H1 (cell line): ENCODE measurements around the gene PTTG1IP. TPM values are rescaled to one million over a fixed set of nuclear protein-coding genes. Genes with fewer than 3 reads are reported as not detected.

Experiments
- CTCF ChIA-PET: fragments of 300-600 bp; sonication (Branson Sonifier 250); formaldehyde crosslinking; loops from one replicate; lab custom pipeline; 2021; ENCODE audit not compliant: partially characterized antibody; lab: Charles Lee
- POLR2A ChIA-PET: fragments of 300-600 bp; sonication (Branson Sonifier 250); formaldehyde crosslinking; loops from one replicate; lab custom pipeline; 2021; ENCODE audit warnings: inconsistent platforms; ENCODE audit not compliant: partially characterized antibody; lab: Charles Lee
- DNase-seq, 2 experiments: peaks; one replicate each; pipeline versions ENCODE4 v3.0.0 to v3.0.0-alpha.2; 2010 to 2022; ENCODE audit warnings: low spot score in 2 of 2, low read depth in 1 of 2, mixed read lengths in 1 of 2
- FAIRE-seq: peaks from 2 replicates; lab custom pipeline; 2011; peaks lifted over from hg19 to GRCh38; lab: Jason Lieb, UNC
- H2AFZ ChIP-seq: 2 replicates; pipeline ENCODE4 v1.8.1; 2012; ENCODE audit warnings: low read length, inconsistent platforms
- H2AK5ac ChIP-seq: 2 replicates; pipeline ENCODE4 v1.6.1; 2013; ENCODE audit warnings: low read depth, low read length
- H2BK120ac ChIP-seq: replicated peaks from 2 replicates; pipeline ENCODE3; 2013; ENCODE audit warnings: low read depth, low read length, inconsistent platforms
- H2BK12ac ChIP-seq: 2 replicates; pipeline ENCODE4 v1.6.1; 2013; ENCODE audit warnings: low read depth, low read length
- H2BK15ac ChIP-seq: 2 replicates; pipeline ENCODE4 v1.6.1; 2013; ENCODE audit warnings: low read length
- H2BK20ac ChIP-seq: 2 replicates; pipeline ENCODE4 v1.6.1; 2013; ENCODE audit warnings: low read length
- H2BK5ac ChIP-seq: 2 replicates; pipeline ENCODE4 v1.6.1; 2013; ENCODE audit warnings: low read depth, low read length
- H3K14ac ChIP-seq: 2 replicates; pipeline ENCODE4 v1.6.1; 2013; ENCODE audit warnings: inconsistent platforms; ENCODE audit not compliant: insufficient read length
- H3K18ac ChIP-seq: 2 replicates; pipeline ENCODE4 v1.6.1; 2013; ENCODE audit warnings: low read length; ENCODE audit errors: extremely low read depth
- H3K23ac ChIP-seq: 2 replicates; pipeline ENCODE4 v1.6.1; 2013; ENCODE audit warnings: inconsistent platforms; ENCODE audit not compliant: insufficient read length
- H3K23me2 ChIP-seq: 2 replicates; pipeline ENCODE4 v1.6.1; 2013; ENCODE audit warnings: low read depth, low read length
- H3K27ac ChIP-seq: 2 replicates; pipeline ENCODE4 v1.6.1; 2011; ENCODE audit warnings: low read depth, low read length, inconsistent platforms
- H3K27me3 ChIP-seq, 4 experiments: replicated peaks in 1 of 4; 1 replicate in 1 of 4; 2 replicates in 3 of 4; pipeline versions ENCODE4 v1.6.1 to v1.8.1; 2011 to 2013; ENCODE audit warnings: low read length in 3 of 4, mild to moderate bottlenecking in 3 of 4, inconsistent platforms in 2 of 4, mixed read lengths in 2 of 4, moderate library complexity in 1 of 4; ENCODE audit not compliant: control insufficient read depth in 3 of 4, insufficient read depth in 3 of 4; ENCODE audit errors: extremely low read depth in 1 of 4
- H3K36me3 ChIP-seq, 4 experiments: 2 replicates each; pipeline versions ENCODE4 v1.6.1 to v1.8.1; 2011 to 2013; ENCODE audit warnings: mild to moderate bottlenecking in 4 of 4, low read length in 3 of 4, moderate library complexity in 2 of 4, control low read depth in 1 of 4, inconsistent platforms in 1 of 4; ENCODE audit not compliant: insufficient read depth in 4 of 4, control insufficient read depth in 2 of 4
- H3K4ac ChIP-seq: replicated peaks from 2 replicates; pipeline ENCODE3; 2013; ENCODE audit warnings: low read length, low read depth, mixed read lengths, inconsistent platforms; ENCODE audit not compliant: insufficient read length
- H3K4me1 ChIP-seq, 4 experiments: replicated peaks in 1 of 4; 1 replicate in 1 of 4; 2 replicates in 3 of 4; pipeline versions ENCODE4 v1.6.1 to v1.8.1; 2011 to 2013; ENCODE audit warnings: low read length in 3 of 4, inconsistent platforms in 2 of 4, mixed read lengths in 1 of 4; ENCODE audit not compliant: insufficient read depth in 4 of 4, control insufficient read depth in 3 of 4
- H3K4me2 ChIP-seq, 2 experiments: 2 replicates each; pipeline versions ENCODE4 v1.6.1 to v1.8.1; 2011 to 2013; ENCODE audit warnings: low read depth in 2 of 2, low read length in 2 of 2, control low read depth in 1 of 2, inconsistent platforms in 1 of 2, mild to moderate bottlenecking in 1 of 2; ENCODE audit not compliant: insufficient read depth in 1 of 2
- H3K4me3 ChIP-seq, 4 experiments: fragments of 200-600, 300-600 bp in 1 of 4; sonication (generic), shearing (Covaris generic), sonication (Bioruptor Twin) in 1 of 4; 2 replicates each; pipeline versions ENCODE4 v1.5.1 to v1.8.1; 2011 to 2016; ENCODE audit warnings: low read length in 4 of 4, low read depth in 3 of 4, control low read depth in 2 of 4, inconsistent platforms in 2 of 4, mild to moderate bottlenecking in 2 of 4, mixed read lengths in 1 of 4, moderate library complexity in 1 of 4; ENCODE audit not compliant: insufficient read depth in 2 of 4; ENCODE audit errors: extremely low read depth in 1 of 4
- H3K56ac ChIP-seq: replicated peaks from 2 replicates; pipeline ENCODE3; 2013; ENCODE audit warnings: low read depth, mild to moderate bottlenecking, mixed read lengths, low read length, inconsistent platforms; ENCODE audit not compliant: insufficient read length
- H3K79me1 ChIP-seq: 2 replicates; pipeline ENCODE4 v1.6.1; 2013; ENCODE audit warnings: low read depth, low read length, control low read depth
- H3K79me2 ChIP-seq, 2 experiments: 2 replicates each; pipeline versions ENCODE4 v1.6.1 to v1.8.1; 2012 to 2013; ENCODE audit warnings: low read length in 2 of 2, mild to moderate bottlenecking in 2 of 2, inconsistent platforms in 1 of 2; ENCODE audit not compliant: insufficient read depth in 2 of 2, control insufficient read depth in 1 of 2
- H3K9ac ChIP-seq, 4 experiments: replicated peaks in 1 of 4; 1 replicate in 1 of 4; 2 replicates in 3 of 4; pipeline versions ENCODE4 v1.6.1 to v1.8.1; 2011 to 2013; ENCODE audit warnings: low read depth in 3 of 4, low read length in 3 of 4, control low read depth in 2 of 4, mild to moderate bottlenecking in 2 of 4, moderate library complexity in 2 of 4, inconsistent platforms in 1 of 4; ENCODE audit errors: extremely low read depth in 1 of 4
- H3K9me3 ChIP-seq, 2 experiments: 2 replicates each; pipeline versions ENCODE4 v1.6.1 to v1.8.1; 2012 to 2013; ENCODE audit warnings: mild to moderate bottlenecking in 2 of 2, moderate library complexity in 2 of 2, control low read depth in 1 of 2, inconsistent platforms in 1 of 2, low read depth in 1 of 2, low read length in 1 of 2, mixed read lengths in 1 of 2; ENCODE audit not compliant: insufficient read depth in 2 of 2
- H4K20me1 ChIP-seq, 2 experiments: replicated peaks in 1 of 2; 2 replicates each; pipeline versions ENCODE3 to v1.8.1; 2011 to 2013; ENCODE audit warnings: inconsistent platforms in 2 of 2, low read length in 2 of 2, mild to moderate bottlenecking in 1 of 2; ENCODE audit not compliant: insufficient read depth in 2 of 2, control insufficient read depth in 1 of 2
- H4K5ac ChIP-seq: 2 replicates; pipeline ENCODE4 v1.6.1; 2013; ENCODE audit warnings: low read length, low read depth, mixed read lengths, inconsistent platforms; ENCODE audit not compliant: insufficient read length
- H4K8ac ChIP-seq: 2 replicates; pipeline ENCODE4 v1.8.0; 2013; ENCODE audit warnings: mild to moderate bottlenecking, moderate library complexity, low read length, inconsistent platforms; ENCODE audit not compliant: insufficient read depth; ENCODE audit errors: extremely low read depth
- H4K91ac ChIP-seq: replicated peaks from 2 replicates; pipeline ENCODE3; 2013; ENCODE audit warnings: low read length, mixed read lengths, inconsistent platforms; ENCODE audit not compliant: insufficient read length
- ASH2L ChIP-seq: fragments of 200-600, 300-600 bp; sonication (generic); IDR thresholded peaks from one replicate; pipeline ENCODE4 v1.7.1; 2017; ENCODE audit warnings: low read length
- CBX5 ChIP-seq: fragments of 300-800, 300-1000 bp; sonication (generic); IDR thresholded peaks from 2 replicates; pipeline ENCODE4 v1.7.1; 2016; ENCODE audit warnings: antibody characterized with exemption, low read length, low read depth
- CBX8 ChIP-seq: fragments of 300-800, 300-1000 bp; sonication (generic); IDR thresholded peaks from 2 replicates; pipeline ENCODE4 v1.7.1; 2016; ENCODE audit warnings: low read depth, low read length, borderline replicate concordance
- CTBP2 ChIP-seq: IDR thresholded peaks from 2 replicates; pipeline ENCODE4 v1.7.0; 2011; ENCODE audit warnings: borderline replicate concordance, mild to moderate bottlenecking, moderate library complexity, mixed read lengths, low read length; ENCODE audit not compliant: insufficient read depth, insufficient read length
- GTF2F1 ChIP-seq: IDR thresholded peaks from 2 replicates; pipeline ENCODE4 v1.6.1; 2012; ENCODE audit warnings: low read depth, low read length, improper control_type of control experiment, borderline replicate concordance
- MAFK ChIP-seq: IDR thresholded peaks from 2 replicates; pipeline ENCODE4 v1.6.1; 2012; ENCODE audit warnings: low read depth, mild to moderate bottlenecking, improper control_type of control experiment, low read length
- NRF1 ChIP-seq: IDR thresholded peaks from 2 replicates; pipeline ENCODE4 v1.6.1; 2011; ENCODE audit warnings: mild to moderate bottlenecking, low read depth, low read length, improper control_type of control experiment
- RXRA ChIP-seq: IDR thresholded peaks from 2 replicates; pipeline ENCODE4 v1.6.1; 2011; ENCODE audit warnings: low read depth, mild to moderate bottlenecking, low read length, moderate library complexity; ENCODE audit not compliant: insufficient read depth
- SAP30 ChIP-seq: fragments of 300-600 bp; sonication (generic); IDR thresholded peaks from 2 replicates; pipeline ENCODE4 v1.7.1; 2012; ENCODE audit warnings: low read length, moderate library complexity, mild to moderate bottlenecking, inconsistent platforms; ENCODE audit not compliant: insufficient read depth, insufficient replicate concordance
- SIX5 ChIP-seq: IDR thresholded peaks from 2 replicates; pipeline ENCODE4 v1.6.1; 2011; ENCODE audit warnings: mild to moderate bottlenecking, low read depth, low read length
- SP4 ChIP-seq: IDR thresholded peaks from 2 replicates; pipeline ENCODE4 v1.6.1; 2012; ENCODE audit warnings: low read length, inconsistent platforms
- TBP ChIP-seq: IDR thresholded peaks from 2 replicates; pipeline ENCODE4 v1.6.1; 2011; ENCODE audit warnings: low read depth, low read length, improper control_type of control experiment
- WGBS, 2 experiments: shearing (Covaris generic) in 1 of 2; methylation state at CpG; one replicate each; pipeline versions ENCODE4 v1.1.6 to v1.1.7; 2013 to 2015; ENCODE audit warnings: low lambda C conversion rate in 2 of 2, mixed read lengths in 2 of 2, inconsistent platforms in 1 of 2, low coverage in 1 of 2, missing lambda C conversion rate in 1 of 2; ENCODE audit not compliant: insufficient replicate concordance in 2 of 2, insufficient coverage in 1 of 2, insufficient read length in 1 of 2; ENCODE audit errors: extremely low coverage in 1 of 2, missing lambda C conversion rate in 1 of 2; 5-methylcytosine and 5-hydroxymethylcytosine counted together
- polyA plus RNA-seq, 7 experiments: library from polyadenylated mRNA; depleted of rRNA in 3 of 7; stranded (reverse) in 5 of 7; unstranded in 2 of 7; fragments of >200 nt in 5 of 7; fragments of 200-250 nt in 2 of 7; gene quantifications; 1 replicate in 5 of 7; 2 replicates in 1 of 7; 4 replicates in 1 of 7; pipeline versions ENCODE4 v1.2.1 to v1.2.3, GENCODE V29; 2011 to 2013; ENCODE audit warnings: missing spikeins in 2 of 7, mixed read lengths in 2 of 7
- total RNA-seq: library from RNA; stranded (reverse); fragmentation: NEBNext Ultra II Directional; extraction: Animal tissue kit (Norgen Biotek cat#: 25700); gene quantifications from 2 replicates; pipeline ENCODE4 v1.2.1, GENCODE V29; 2021

The PTTG1IP gene
- total and polyA plus RNA-seq, 2 of the 8 experiments (the other 6 are each of a cell fraction or from before 2014, with no cell fraction given): 90.8 to 130 TPM

- Histone ChIP-seq H3K9ac (no peak overlapping the region; a peak in 1 of 7 replicates), H3K4ac (no peak overlapping the region), H2BK5ac (no peak overlapping the region), H4K91ac (no peak overlapping the region), H3K18ac (no peak overlapping the region), H2BK15ac (no peak overlapping the region), H3K4me1 (peaks cover 0 to 18% (median 5%) of the 10 kb centered on the region in 4 experiments; a peak in 4 of 7 replicates), H3K4me3 (no peak overlapping the region), H4K5ac (no peak overlapping the region), H4K20me1 (peaks cover 10 to 23% of the 10 kb centered on the region in 2 experiments), H3K9me3 (peaks cover 16 to 19% of the 10 kb centered on the region in 2 experiments; a peak in 3 of 4 replicates), H3K14ac (no peak overlapping the region), H2BK20ac (no peak overlapping the region), H4K8ac (no peak overlapping the region), H3K79me2 (peaks cover 10 to 57% of the 10 kb centered on the region in 2 experiments), H3K27me3 (peaks cover 0 to 10% (median 7%) of the 10 kb centered on the region in 4 experiments; a peak in 5 of 7 replicates), H3K23ac (no peak overlapping the region), H3K27ac (no peak overlapping the region), H3K23me2 (peaks cover 9% of the 10 kb centered on the region; the same call in 1 of the 2 replicates), H2AFZ (no peak overlapping the region), H3K79me1 (peaks cover 12% of the 10 kb centered on the region), H2AK5ac (0 out of 2 replicates have a peak overlapping the region, but pooled peaks have one; percentile 28), H3K4me2 (peak overlapping the region in 1 of 2 experiments; percentile 67; a peak in 1 of 4 replicates), H2BK120ac (no peak overlapping the region), H3K36me3 (no peaks in the 10 kb centered on the region; a peak in 2 of 8 replicates), H3K56ac (no peak overlapping the region), H2BK12ac (no peak overlapping the region)
- 81% methylated on average over 10 of the region's 10 CpGs; no CpG with 5 or more reads in 1 of the 2 experiments for WGBS, 2 experiments
- ChIA-PET POLR2A (interaction anchor here (0.8 to 4.4 kb wide), 6 partner anchors 9 to 142 kb away, joined by 3 to 72 read pairs (median 4); partner anchors contain the start of genes PTTG1IP and UBE2G2), CTCF (interaction anchor here (0.9 to 1.5 kb wide), 4 partner anchors 12 to 23 kb away, joined by 3 to 8 read pairs (median 4); partner anchors contain the start of gene UBE2G2)
- DNase-seq: no peak
- no peak for FAIRE-seq
- no peak for TF ChIP-seq RXRA
- TF ChIP-seq GTF2F1: no peak
- no peak for TF ChIP-seq CBX8
- TF ChIP-seq CTBP2: no peak
- TF ChIP-seq SP4: no peak
- no peak for TF ChIP-seq SAP30
- no peak for TF ChIP-seq ASH2L
- TF ChIP-seq MAFK: no peak
- TF ChIP-seq SIX5: no peak
- TF ChIP-seq NRF1: no peak
- no peak for TF ChIP-seq TBP
- no peak for TF ChIP-seq CBX5
These were observed 57.5 kb downstream of the PTTG1IP start for GRCh38 chr21:44815852-44816628.
